Right lobe of liver (tissue), 4 donors: Measurements from ENCODE around the gene TMEM214.

Source experiments
- POLR2A ChIP-seq: fragments of 450-650 bp; IDR thresholded peaks from one replicate; pipeline ENCODE4 v1.6.1; 2017; ENCODE audit warnings: antibody characterized with exemption, mild to moderate bottlenecking
- TF ChIP-seq, protein P1 (sequence below), 4 donors: fragments of 200-600 bp in 3 of 4; fragments of 450-650 bp in 1 of 4; IDR thresholded peaks; one replicate each; pipeline versions ENCODE4 v1.5.1 to v1.8.0; 2016 to 2022; ENCODE audit warnings: antibody characterized with exemption in 4 of 4, mild to moderate bottlenecking in 2 of 4
- donor health status: DM: no; HTN: no; CAD: no.
- donor health status: DM: no; HTN: no; CAD: no.
- donor health status: DM: no; HTN: yes; CAD: no.

DNA sequence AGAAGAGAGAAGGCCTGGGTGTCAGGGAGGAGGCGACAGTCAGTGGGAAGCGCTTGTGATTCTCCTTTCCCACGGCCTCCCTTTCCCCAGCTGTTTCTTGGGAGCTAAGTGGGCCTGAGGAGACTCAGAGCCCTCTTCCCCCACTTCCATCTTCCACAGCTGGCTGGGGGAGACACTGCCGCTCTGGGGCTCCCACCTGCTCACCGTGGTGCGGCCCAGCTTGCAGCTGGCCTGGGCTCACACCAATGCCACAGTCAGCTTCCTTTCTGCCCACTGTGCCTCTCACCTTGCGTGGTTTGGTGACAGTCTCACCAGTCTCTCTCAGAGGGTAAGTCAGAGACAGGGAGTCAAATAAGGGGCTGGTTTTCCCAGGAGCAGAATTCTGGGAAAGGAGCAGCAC is 7.1 kb downstream of the TMEM214 start:
- TF ChIP-seq POLR2A, result no peak
- TF ChIP-seq, protein P1, sequence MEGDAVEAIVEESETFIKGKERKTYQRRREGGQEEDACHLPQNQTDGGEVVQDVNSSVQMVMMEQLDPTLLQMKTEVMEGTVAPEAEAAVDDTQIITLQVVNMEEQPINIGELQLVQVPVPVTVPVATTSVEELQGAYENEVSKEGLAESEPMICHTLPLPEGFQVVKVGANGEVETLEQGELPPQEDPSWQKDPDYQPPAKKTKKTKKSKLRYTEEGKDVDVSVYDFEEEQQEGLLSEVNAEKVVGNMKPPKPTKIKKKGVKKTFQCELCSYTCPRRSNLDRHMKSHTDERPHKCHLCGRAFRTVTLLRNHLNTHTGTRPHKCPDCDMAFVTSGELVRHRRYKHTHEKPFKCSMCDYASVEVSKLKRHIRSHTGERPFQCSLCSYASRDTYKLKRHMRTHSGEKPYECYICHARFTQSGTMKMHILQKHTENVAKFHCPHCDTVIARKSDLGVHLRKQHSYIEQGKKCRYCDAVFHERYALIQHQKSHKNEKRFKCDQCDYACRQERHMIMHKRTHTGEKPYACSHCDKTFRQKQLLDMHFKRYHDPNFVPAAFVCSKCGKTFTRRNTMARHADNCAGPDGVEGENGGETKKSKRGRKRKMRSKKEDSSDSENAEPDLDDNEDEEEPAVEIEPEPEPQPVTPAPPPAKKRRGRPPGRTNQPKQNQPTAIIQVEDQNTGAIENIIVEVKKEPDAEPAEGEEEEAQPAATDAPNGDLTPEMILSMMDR (IDR thresholded peaks at IDR 0.05), result no peak
